Measurements from ENCODE around the gene PRKN.

DNA sequence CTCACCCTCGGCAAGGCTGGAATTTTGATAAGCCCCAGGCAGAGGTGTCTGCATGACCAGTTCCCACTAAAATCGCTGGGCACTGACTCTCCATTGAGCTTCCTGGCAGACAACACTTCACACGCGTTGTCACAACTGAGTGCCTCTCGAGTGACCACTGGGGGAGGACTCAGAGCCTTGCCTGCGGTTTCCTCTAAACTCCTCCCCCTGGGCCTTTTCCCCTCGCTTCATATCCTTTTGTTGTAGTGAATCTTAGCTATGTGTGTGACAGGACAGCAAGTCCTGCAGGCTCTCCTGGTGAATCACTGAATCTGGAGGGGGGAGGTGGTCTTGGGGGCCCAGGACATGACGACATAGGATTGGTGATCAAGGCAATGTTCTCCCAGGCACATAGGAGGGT lies 670.8 kb downstream of the PRKN start:
- TF ChIP-seq, protein P1, sequence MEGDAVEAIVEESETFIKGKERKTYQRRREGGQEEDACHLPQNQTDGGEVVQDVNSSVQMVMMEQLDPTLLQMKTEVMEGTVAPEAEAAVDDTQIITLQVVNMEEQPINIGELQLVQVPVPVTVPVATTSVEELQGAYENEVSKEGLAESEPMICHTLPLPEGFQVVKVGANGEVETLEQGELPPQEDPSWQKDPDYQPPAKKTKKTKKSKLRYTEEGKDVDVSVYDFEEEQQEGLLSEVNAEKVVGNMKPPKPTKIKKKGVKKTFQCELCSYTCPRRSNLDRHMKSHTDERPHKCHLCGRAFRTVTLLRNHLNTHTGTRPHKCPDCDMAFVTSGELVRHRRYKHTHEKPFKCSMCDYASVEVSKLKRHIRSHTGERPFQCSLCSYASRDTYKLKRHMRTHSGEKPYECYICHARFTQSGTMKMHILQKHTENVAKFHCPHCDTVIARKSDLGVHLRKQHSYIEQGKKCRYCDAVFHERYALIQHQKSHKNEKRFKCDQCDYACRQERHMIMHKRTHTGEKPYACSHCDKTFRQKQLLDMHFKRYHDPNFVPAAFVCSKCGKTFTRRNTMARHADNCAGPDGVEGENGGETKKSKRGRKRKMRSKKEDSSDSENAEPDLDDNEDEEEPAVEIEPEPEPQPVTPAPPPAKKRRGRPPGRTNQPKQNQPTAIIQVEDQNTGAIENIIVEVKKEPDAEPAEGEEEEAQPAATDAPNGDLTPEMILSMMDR (IDR thresholded peaks at IDR 0.05), result no peak
- TF ChIP-seq POLR2A (IDR thresholded peaks at IDR 0.05) (no peak), EP300 (IDR thresholded peaks at IDR 0.05) (no peak)

Measured in tibial nerve (tissue), 4 donors.